HCT116 (cell line): Measurements from ENCODE around the gene POPDC2. TPM values are rescaled to one million over a fixed set of nuclear protein-coding genes. Genes with fewer than 3 reads are reported as not detected.

Experiments
- ATAC-seq: fragments of 200-7000 bp; cut with Tn5 transposase; 2 replicates; pipeline ENCODE4 v1.9.1; 2020; ENCODE audit warnings: mild to moderate bottlenecking, moderate library complexity
- BruUV-seq: library from RNA; stranded (reverse); fragments of 400-500 nt; replicated peaks from 2 replicates; lab custom pipeline; 2021; lab: Mats Ljungman, UMichigan
- CTCF ChIA-PET: fragments of 300-600 bp; sonication (Branson Sonifier 250); formaldehyde crosslinking; loops from one replicate; lab custom pipeline; 2021; ENCODE audit warnings: antibody characterized with exemption; lab: Charles Lee
- POLR2A ChIA-PET: fragments of 300-600, 350-600 bp; sonication (Branson Sonifier 250); formaldehyde crosslinking; loops from one replicate; lab custom pipeline; 2021; ENCODE audit warnings: antibody characterized with exemption; lab: Charles Lee
- RAD21 ChIA-PET, 2 experiments: fragments of 300-600 bp; sonication (Branson Sonifier 250); formaldehyde crosslinking; loops; one replicate each; lab custom pipeline; 2023; ENCODE audit warnings: low total read pairs in 2 of 2; ENCODE audit not compliant: uncharacterized antibody in 2 of 2, unreplicated experiment in 2 of 2, low non-redundant PET in 1 of 2; lab: Charles Lee
- DNase-seq: peaks from one replicate; pipeline ENCODE4 v3.0.0-alpha.2; 2010; ENCODE audit warnings: low read depth, low spot score
- H2AFZ ChIP-seq: fragments of 200-600 bp; shearing (Covaris generic), sonication (generic); 2 replicates; pipeline ENCODE4 v1.6.1; 2017; ENCODE audit warnings: low read depth, mixed run types, mixed read lengths, antibody characterized with exemption, low read length; ENCODE audit not compliant: poor library complexity, severe bottlenecking
- H3K27ac ChIP-seq: 2 replicates; pipeline ENCODE4 v1.5.1; 2012; ENCODE audit warnings: low read depth, low read length
- H3K27me3 ChIP-seq: fragments of 200-600 bp; sonication (generic); 2 replicates; pipeline ENCODE4 v1.6.1; 2016; ENCODE audit warnings: mixed run types, low read length, mixed read lengths; ENCODE audit not compliant: insufficient read depth
- H3K36me3 ChIP-seq, 2 experiments: fragments of 200-500 bp in 1 of 2; fragments of 200-600 bp in 1 of 2; sonication (Bioruptor generic) in 1 of 2; sonication (generic) in 1 of 2; 2 replicates each; pipeline versions ENCODE4 v1.5.1 to v1.6.1; 2014 to 2016; ENCODE audit warnings: low read length in 2 of 2, inconsistent platforms in 1 of 2, mixed read lengths in 1 of 2, mixed run types in 1 of 2; ENCODE audit not compliant: insufficient read depth in 2 of 2, control insufficient read depth in 1 of 2
- H3K4me1 ChIP-seq, 2 experiments: fragments of 200-600 bp in 1 of 2; sonication (generic) in 1 of 2; 2 replicates each; pipeline versions ENCODE4 v1.5.1 to v1.6.1; 2012 to 2017; ENCODE audit warnings: low read length in 2 of 2, inconsistent platforms in 1 of 2, mild to moderate bottlenecking in 1 of 2, mixed read lengths in 1 of 2, mixed run types in 1 of 2, moderate library complexity in 1 of 2; ENCODE audit not compliant: insufficient read depth in 2 of 2, control insufficient read depth in 1 of 2
- H3K4me2 ChIP-seq: fragments of 200-600 bp; sonication (generic); 2 replicates; pipeline ENCODE4 v1.6.1; 2017; ENCODE audit warnings: mixed run types, low read length, mixed read lengths
- H3K4me3 ChIP-seq, 2 experiments: fragments of 200-600 bp in 1 of 2; sonication (generic) in 1 of 2; replicated peaks in 1 of 2; 2 replicates each; pipeline ENCODE4 v1.5.1; 2011 to 2016; ENCODE audit warnings: low read length in 2 of 2, control low read depth in 1 of 2, low read depth in 1 of 2, mild to moderate bottlenecking in 1 of 2, mixed read lengths in 1 of 2, mixed run types in 1 of 2
- H3K79me2 ChIP-seq: fragments of 200-600 bp; sonication (generic); 2 replicates; pipeline ENCODE4 v1.6.1; 2017; ENCODE audit warnings: mild to moderate bottlenecking, mixed run types, low read length, moderate library complexity, mixed read lengths; ENCODE audit not compliant: insufficient read depth
- H3K9ac ChIP-seq: fragments of 200-600 bp; sonication (generic); 2 replicates; pipeline ENCODE4 v1.6.1; 2016; ENCODE audit warnings: low read length, mixed read lengths
- H3K9me2 ChIP-seq: fragments of 200-600 bp; sonication (generic), shearing (Covaris generic); 2 replicates; pipeline ENCODE4 v1.6.1; 2017; ENCODE audit warnings: mixed run types, mild to moderate bottlenecking, moderate library complexity; ENCODE audit not compliant: insufficient read depth
- H3K9me3 ChIP-seq, 2 experiments: fragments of 200-500 bp in 1 of 2; fragments of 200-600 bp in 1 of 2; sonication (Bioruptor generic) in 1 of 2; sonication (generic) in 1 of 2; 2 replicates each; pipeline ENCODE4 v1.6.1; 2014 to 2017; ENCODE audit warnings: low read length in 2 of 2, mixed read lengths in 2 of 2, inconsistent platforms in 1 of 2, low read depth in 1 of 2, mild to moderate bottlenecking in 1 of 2, mixed run types in 1 of 2, moderate library complexity in 1 of 2; ENCODE audit not compliant: control insufficient read depth in 1 of 2, insufficient read depth in 1 of 2
- H4K20me1 ChIP-seq: fragments of 200-600 bp; sonication (generic), shearing (Covaris generic); 2 replicates; pipeline ENCODE4 v1.6.1; 2017; ENCODE audit warnings: mixed run types, mild to moderate bottlenecking, moderate library complexity; ENCODE audit not compliant: insufficient read depth
- CBX3 ChIP-seq: IDR thresholded peaks from 2 replicates; pipeline ENCODE4 v1.6.1; 2012; ENCODE audit warnings: low read depth
- CTCF ChIP-seq, 3 experiments: fragments of 200-600 bp in 1 of 3; sonication (generic) in 1 of 3; IDR thresholded peaks in 2 of 3; conservative IDR thresholded peaks in 1 of 3; 2 replicates each; pipeline ENCODE4 v1.5.1; 2012 to 2017; ENCODE audit warnings: low read depth in 2 of 3, low read length in 2 of 3, antibody characterized with exemption in 1 of 3, borderline replicate concordance in 1 of 3, control low read depth in 1 of 3, mild to moderate bottlenecking in 1 of 3, mixed read lengths in 1 of 3, mixed run types in 1 of 3, moderate library complexity in 1 of 3; ENCODE audit not compliant: insufficient read depth in 1 of 3
- ELF1 ChIP-seq: IDR thresholded peaks from 2 replicates; pipeline ENCODE4 v1.6.1; 2012; ENCODE audit warnings: low read depth, borderline replicate concordance
- EZH2 ChIP-seq: fragments of 200-600 bp; sonication (generic); IDR thresholded peaks from 2 replicates; pipeline ENCODE4 v1.6.1; 2017; ENCODE audit warnings: antibody characterized with exemption, mixed run types
- EZH2phosphoT487 ChIP-seq: fragments of 200-600 bp; IDR thresholded peaks from 2 replicates; pipeline ENCODE4 v1.6.1; 2018; ENCODE audit warnings: antibody characterized with exemption, borderline replicate concordance
- FOSL1 ChIP-seq: IDR thresholded peaks from 2 replicates; pipeline ENCODE4 v1.6.1; 2012; ENCODE audit warnings: low read depth
- JUND ChIP-seq: IDR thresholded peaks from 2 replicates; pipeline ENCODE4 v1.6.1; 2012
- RAD21 ChIP-seq: IDR thresholded peaks from 2 replicates; pipeline ENCODE4 v1.6.1; 2012; ENCODE audit warnings: low read depth, mild to moderate bottlenecking
- SIN3A ChIP-seq: IDR thresholded peaks from 2 replicates; pipeline ENCODE4 v1.6.1; 2012; ENCODE audit warnings: low read depth
- SP1 ChIP-seq: IDR thresholded peaks from 2 replicates; pipeline ENCODE4 v1.6.1; 2012; ENCODE audit warnings: low read depth
- SRF ChIP-seq: IDR thresholded peaks from 2 replicates; pipeline ENCODE4 v1.6.1; 2012; ENCODE audit warnings: low read depth
- TCF7L2 ChIP-seq: IDR thresholded peaks from 2 replicates; pipeline ENCODE4 v1.7.0; 2011; ENCODE audit warnings: borderline replicate concordance, inconsistent platforms; ENCODE audit not compliant: insufficient read depth, insufficient read length; ENCODE audit errors: extremely low read depth
- ZFX ChIP-seq: fragments of 450-650 bp; IDR thresholded peaks from 2 replicates; pipeline ENCODE4 v1.6.1; 2017
- ZNF274 ChIP-seq: fragments of 200-500 bp; sonication (Bioruptor generic); IDR thresholded peaks from 2 replicates; pipeline ENCODE4 v1.6.1; 2014; ENCODE audit warnings: mild to moderate bottlenecking, low read depth, low read length, inconsistent platforms
- intact Hi-C: fragments of 100-400 bp; cut with micrococcal nuclease; formaldehyde crosslinking; loops from 2 replicates; pipeline ENCODE4 v1.10.0; 2022
- total RNA-seq: library from RNA; stranded (reverse); gene quantifications from one replicate; pipeline ENCODE4 v1.2.1, GENCODE V29; 2021; ENCODE audit not compliant: unreplicated experiment
- TF ChIP-seq, protein P1 (sequence below): IDR thresholded peaks from 2 replicates; pipeline ENCODE4 v1.6.1; 2012
- TF ChIP-seq, protein P2 (sequence below): IDR thresholded peaks from 2 replicates; pipeline ENCODE4 v1.6.1; 2012; ENCODE audit warnings: low read depth

The POPDC2 gene
- total RNA-seq, 1 experiment from 2014 or later: 1.6 TPM

DNA sequence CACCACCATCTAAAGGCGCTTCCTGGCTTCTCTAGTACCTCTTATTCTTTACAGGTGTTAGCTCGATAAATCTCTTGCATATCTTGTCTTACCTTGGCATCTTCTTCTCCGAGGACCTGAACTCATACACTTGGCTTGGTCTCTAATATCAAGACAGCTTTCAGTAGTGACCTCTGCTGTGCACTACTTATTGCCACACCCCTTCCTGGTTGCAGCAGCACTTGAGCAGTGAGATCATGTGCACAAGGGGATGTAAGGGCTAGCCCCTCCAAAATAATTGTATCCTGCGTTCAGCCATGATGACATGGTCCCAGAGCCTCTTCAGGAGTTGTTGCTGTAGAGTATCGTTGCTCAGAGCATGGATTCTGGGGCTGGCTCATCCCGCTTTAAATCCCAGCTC is 64.0 kb downstream of the POPDC2 start:
- DNase-seq (no peak), ATAC-seq (no peak)
- no TSS peak for BruUV-seq
- H3K4me1 ChIP-seq: peaks cover 0 to 18% of the 10 kb centered on the region in 2 experiments; a peak in 2 of 4 replicates
- ChIA-PET CTCF (no interaction called here), RAD21 (no interaction called here), POLR2A (no interaction called here)
- H3K4me2 ChIP-seq: no peak overlapping the region
- H3K27ac ChIP-seq: no peak overlapping the region
- H3K36me3 ChIP-seq: no peaks in the 10 kb centered on the region
- no peaks in the 10 kb centered on the region for H3K27me3 ChIP-seq
- H4K20me1 ChIP-seq: no peaks in the 10 kb centered on the region
- H3K79me2 ChIP-seq: no peaks in the 10 kb centered on the region
- TF ChIP-seq, protein P1, sequence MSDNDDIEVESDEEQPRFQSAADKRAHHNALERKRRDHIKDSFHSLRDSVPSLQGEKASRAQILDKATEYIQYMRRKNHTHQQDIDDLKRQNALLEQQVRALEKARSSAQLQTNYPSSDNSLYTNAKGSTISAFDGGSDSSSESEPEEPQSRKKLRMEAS: no peak
- intact Hi-C loops: no loop called here
- H3K9ac ChIP-seq: no peak overlapping the region
- no peaks in the 10 kb centered on the region for H3K9me3 ChIP-seq
- no peak overlapping the region for H2AFZ ChIP-seq
- H3K9me2 ChIP-seq: no peaks in the 10 kb centered on the region
- no peak overlapping the region for H3K4me3 ChIP-seq

- no TSS peak for BruUV-seq
- ATAC-seq (no peak), DNase-seq (no peak)
- no peak overlapping the region for H3K9ac ChIP-seq
- peaks cover 0 to 15% of the 10 kb centered on the region in 2 experiments; a peak in 2 of 4 replicates for H3K4me1 ChIP-seq
- H3K9me3 ChIP-seq: no peaks in the 10 kb centered on the region
- no peaks in the 10 kb centered on the region for H4K20me1 ChIP-seq
- intact Hi-C loops: no loop called here
- POLR2A ChIA-PET: no interaction called here
- H3K79me2 ChIP-seq: no peaks in the 10 kb centered on the region
- CTCF ChIA-PET: no interaction called here
- no peaks in the 10 kb centered on the region for H3K27me3 ChIP-seq
- no peak overlapping the region for H3K27ac ChIP-seq
- H3K36me3 ChIP-seq: no peaks in the 10 kb centered on the region
- no peak overlapping the region for H3K4me2 ChIP-seq
- no peak overlapping the region for H2AFZ ChIP-seq
- RAD21 ChIA-PET: no interaction called here
- H3K4me3 ChIP-seq: no peak overlapping the region
- no peaks in the 10 kb centered on the region for H3K9me2 ChIP-seq
- TF ChIP-seq CBX3: no peak
- no peak for TF ChIP-seq EZH2
- TF ChIP-seq ZNF274: no peak
- TF ChIP-seq SRF: no peak
- TF ChIP-seq FOSL1: no peak
- TF ChIP-seq CTCF (IDR thresholded peaks at IDR 0.05 in 2 of 3, conservative IDR thresholded peaks at IDR 0.05 in 1 of 3; ENCODE audit: borderline replicate concordance in 1 of 3, insufficient read depth in 1 of 3, low read depth in 2 of 3, low read length in 2 of 3): no peak
- no peak for TF ChIP-seq ZFX
- TF ChIP-seq RAD21: no peak
- TF ChIP-seq JUND: no peak
- no peak for TF ChIP-seq EZH2phosphoT487
- TF ChIP-seq ELF1: no peak
- no peak for TF ChIP-seq SIN3A
- TF ChIP-seq, protein P2, sequence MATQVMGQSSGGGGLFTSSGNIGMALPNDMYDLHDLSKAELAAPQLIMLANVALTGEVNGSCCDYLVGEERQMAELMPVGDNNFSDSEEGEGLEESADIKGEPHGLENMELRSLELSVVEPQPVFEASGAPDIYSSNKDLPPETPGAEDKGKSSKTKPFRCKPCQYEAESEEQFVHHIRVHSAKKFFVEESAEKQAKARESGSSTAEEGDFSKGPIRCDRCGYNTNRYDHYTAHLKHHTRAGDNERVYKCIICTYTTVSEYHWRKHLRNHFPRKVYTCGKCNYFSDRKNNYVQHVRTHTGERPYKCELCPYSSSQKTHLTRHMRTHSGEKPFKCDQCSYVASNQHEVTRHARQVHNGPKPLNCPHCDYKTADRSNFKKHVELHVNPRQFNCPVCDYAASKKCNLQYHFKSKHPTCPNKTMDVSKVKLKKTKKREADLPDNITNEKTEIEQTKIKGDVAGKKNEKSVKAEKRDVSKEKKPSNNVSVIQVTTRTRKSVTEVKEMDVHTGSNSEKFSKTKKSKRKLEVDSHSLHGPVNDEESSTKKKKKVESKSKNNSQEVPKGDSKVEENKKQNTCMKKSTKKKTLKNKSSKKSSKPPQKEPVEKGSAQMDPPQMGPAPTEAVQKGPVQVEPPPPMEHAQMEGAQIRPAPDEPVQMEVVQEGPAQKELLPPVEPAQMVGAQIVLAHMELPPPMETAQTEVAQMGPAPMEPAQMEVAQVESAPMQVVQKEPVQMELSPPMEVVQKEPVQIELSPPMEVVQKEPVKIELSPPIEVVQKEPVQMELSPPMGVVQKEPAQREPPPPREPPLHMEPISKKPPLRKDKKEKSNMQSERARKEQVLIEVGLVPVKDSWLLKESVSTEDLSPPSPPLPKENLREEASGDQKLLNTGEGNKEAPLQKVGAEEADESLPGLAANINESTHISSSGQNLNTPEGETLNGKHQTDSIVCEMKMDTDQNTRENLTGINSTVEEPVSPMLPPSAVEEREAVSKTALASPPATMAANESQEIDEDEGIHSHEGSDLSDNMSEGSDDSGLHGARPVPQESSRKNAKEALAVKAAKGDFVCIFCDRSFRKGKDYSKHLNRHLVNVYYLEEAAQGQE: no peak
- no peak for TF ChIP-seq SP1
- TF ChIP-seq TCF7L2: no peak
Observed at GRCh38 chr3:119595639-119596334, 64.6 kb downstream of the POPDC2 start.
